Stimulated activated CD4-positive, alpha-beta T cell treated with anti-CD3 and anti-CD28 coated beads, Interleukin-1b, Interleukin-23, amount 100 ng/mL, for 1 hour (primary cell): ENCODE results near the gene NFATC4.
A peak's percentile ranks its signal among the peaks of the same experiment; 100 is the strongest.
"Not testable (repeated sequence)": the region's sequence is repeated elsewhere in the genome, so short reads cannot be mapped to it uniquely, and the experiment has no call there.

Experiments used
- DNase-seq, 2 donors: peaks; one replicate each; pipeline ENCODE4 v3.0.0-alpha.2; 2020; ENCODE audit warnings: low read depth in 2 of 2

NFATC4 gene

GRCh38 chr14:24367514-24368211 is at the start of gene NFATC4:
Gene NFATC4, plus strand, starts transcription at chr14:24368184. Its CDS starts 157 bp downstream, at chr14:24368341.
- DNase-seq, result no peak

- no peak for DNase-seq
These were observed 46.6 kb upstream of the NFATC4 start for GRCh38 chr14:24321212-24321975.

GRCh38 chr14:24322672-24323071 is 45.3 kb upstream of the NFATC4 start:
- DNase-seq, result no peak

GRCh38 chr14:24323341-24323740 is 44.6 kb upstream of the NFATC4 start:
- no peak for DNase-seq

- no peak for DNase-seq
These were observed 44.0 kb upstream of the NFATC4 start for GRCh38 chr14:24324024-24324423.

- no peak for DNase-seq
These were observed 42.9 kb upstream of the NFATC4 start for GRCh38 chr14:24325041-24325530.

- no peak for DNase-seq
These were observed 42.0 kb upstream of the NFATC4 start for GRCh38 chr14:24325963-24326362.

GRCh38 chr14:24327303-24327702 is 40.7 kb upstream of the NFATC4 start:
- DNase-seq, result no peak

- not testable (repeated sequence) for DNase-seq
These were observed 40.1 kb upstream of the NFATC4 start for GRCh38 chr14:24327914-24328313.

- DNase-seq, result no peak
These were observed 38.8 kb upstream of the NFATC4 start for GRCh38 chr14:24329073-24329663.

GRCh38 chr14:24329736-24330135 is 38.2 kb upstream of the NFATC4 start:
- no peak for DNase-seq

GRCh38 chr14:24330973-24331674 is 36.9 kb upstream of the NFATC4 start:
- no peak for DNase-seq

- DNase-seq, result no peak
These were observed 36.2 kb upstream of the NFATC4 start for GRCh38 chr14:24331731-24332267.

GRCh38 chr14:24332268-24332993 is 35.6 kb upstream of the NFATC4 start:
- peak; percentile 60 to 74 for DNase-seq

- DNase-seq, result no peak
These were observed 33.3 kb upstream of the NFATC4 start, which contains the start of gene ADCY4 for GRCh38 chr14:24334431-24335291. Gene ADCY4, minus strand, starts transcription at chr14:24335071. Its CDS starts 419 bp downstream, at chr14:24334652.

- no peak for DNase-seq
These were observed 32.4 kb upstream of the NFATC4 start for GRCh38 chr14:24335461-24336171.

GRCh38 chr14:24337144-24337823 is 30.7 kb upstream of the NFATC4 start:
- no peak for DNase-seq

GRCh38 chr14:24337824-24338175 is 30.2 kb upstream of the NFATC4 start:
- DNase-seq, result no peak

- no peak for DNase-seq
These were observed 29.1 kb upstream of the NFATC4 start for GRCh38 chr14:24338843-24339242.
